Neural crest cell (in vitro differentiated cells): ENCODE results near the gene NLN. TPM values are rescaled to one million over a fixed set of nuclear protein-coding genes. Genes with fewer than 3 reads are reported as not detected.

Source experiments
- DNase-seq: peaks from one replicate; pipeline ENCODE4 v3.0.0; 2021; ENCODE audit warnings: low read depth, mixed read lengths, low spot score
- H3K27ac Mint-ChIP-seq: one replicate; pipeline ENCODE4 v1.8.0; 2021; ENCODE audit warnings: mild to moderate bottlenecking, mixed read lengths; ENCODE audit not compliant: unreplicated experiment
- H3K27me3 Mint-ChIP-seq: 2 replicates; pipeline ENCODE4 v1.8.0; 2021; ENCODE audit warnings: low read depth, mild to moderate bottlenecking, mixed read lengths
- H3K36me3 Mint-ChIP-seq: 2 replicates; pipeline ENCODE4 v1.8.0; 2021; ENCODE audit warnings: low read depth, mild to moderate bottlenecking, mixed read lengths
- H3K4me1 Mint-ChIP-seq: 2 replicates; pipeline ENCODE4 v1.8.0; 2021; ENCODE audit warnings: mixed read lengths
- H3K4me3 Mint-ChIP-seq: one replicate; pipeline ENCODE4 v1.8.0; 2021; ENCODE audit warnings: mild to moderate bottlenecking, mixed read lengths
- H3K9me3 Mint-ChIP-seq: 2 replicates; pipeline ENCODE4 v1.8.0; 2021; ENCODE audit warnings: mixed read lengths
- total RNA-seq: library from RNA; stranded (reverse); gene quantifications from 2 replicates; pipeline ENCODE4 v1.2.1, GENCODE V29; 2021
- TF ChIP-seq, protein P1 (sequence below): fragments of 200-600 bp; sonication (generic); conservative IDR thresholded peaks from 2 replicates; pipeline ENCODE4 v1.5.0; 2021; ENCODE audit warnings: antibody characterized with exemption, mild to moderate bottlenecking

Gene NLN
- total RNA-seq, 1 donor from 2014 or later = 51.7 TPM

DNA sequence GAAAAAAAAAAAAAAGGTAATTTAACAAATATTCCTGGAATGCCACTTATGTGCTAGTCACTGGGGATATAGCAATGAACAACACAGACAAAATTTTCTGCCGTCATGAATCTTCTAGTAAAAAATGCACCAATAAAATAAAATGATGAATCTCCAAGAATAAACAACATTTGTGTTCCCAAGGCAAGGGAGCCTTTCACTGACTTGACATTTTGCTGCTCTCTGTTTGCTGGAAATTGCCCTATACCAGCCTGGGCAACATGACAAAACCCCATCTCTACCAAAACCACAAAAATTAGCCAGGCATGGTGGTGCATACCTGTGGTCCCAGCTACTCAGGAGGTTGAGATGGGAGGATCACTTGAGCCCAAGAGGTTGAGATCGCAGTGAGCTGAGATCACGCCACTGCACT, 139.8 kb downstream of the NLN start:
- TF ChIP-seq, protein P1, sequence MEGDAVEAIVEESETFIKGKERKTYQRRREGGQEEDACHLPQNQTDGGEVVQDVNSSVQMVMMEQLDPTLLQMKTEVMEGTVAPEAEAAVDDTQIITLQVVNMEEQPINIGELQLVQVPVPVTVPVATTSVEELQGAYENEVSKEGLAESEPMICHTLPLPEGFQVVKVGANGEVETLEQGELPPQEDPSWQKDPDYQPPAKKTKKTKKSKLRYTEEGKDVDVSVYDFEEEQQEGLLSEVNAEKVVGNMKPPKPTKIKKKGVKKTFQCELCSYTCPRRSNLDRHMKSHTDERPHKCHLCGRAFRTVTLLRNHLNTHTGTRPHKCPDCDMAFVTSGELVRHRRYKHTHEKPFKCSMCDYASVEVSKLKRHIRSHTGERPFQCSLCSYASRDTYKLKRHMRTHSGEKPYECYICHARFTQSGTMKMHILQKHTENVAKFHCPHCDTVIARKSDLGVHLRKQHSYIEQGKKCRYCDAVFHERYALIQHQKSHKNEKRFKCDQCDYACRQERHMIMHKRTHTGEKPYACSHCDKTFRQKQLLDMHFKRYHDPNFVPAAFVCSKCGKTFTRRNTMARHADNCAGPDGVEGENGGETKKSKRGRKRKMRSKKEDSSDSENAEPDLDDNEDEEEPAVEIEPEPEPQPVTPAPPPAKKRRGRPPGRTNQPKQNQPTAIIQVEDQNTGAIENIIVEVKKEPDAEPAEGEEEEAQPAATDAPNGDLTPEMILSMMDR = no peak
- no peak for DNase-seq
- Mint-ChIP-seq H3K9me3 (peaks cover 3% of the 10 kb centered on the region), H3K27ac (no peak overlapping the region), H3K4me1 (peaks cover 5% of the 10 kb centered on the region), H3K27me3 (no peaks in the 10 kb centered on the region), H3K4me3 (no peak overlapping the region), H3K36me3 (no peaks in the 10 kb centered on the region)

DNA sequence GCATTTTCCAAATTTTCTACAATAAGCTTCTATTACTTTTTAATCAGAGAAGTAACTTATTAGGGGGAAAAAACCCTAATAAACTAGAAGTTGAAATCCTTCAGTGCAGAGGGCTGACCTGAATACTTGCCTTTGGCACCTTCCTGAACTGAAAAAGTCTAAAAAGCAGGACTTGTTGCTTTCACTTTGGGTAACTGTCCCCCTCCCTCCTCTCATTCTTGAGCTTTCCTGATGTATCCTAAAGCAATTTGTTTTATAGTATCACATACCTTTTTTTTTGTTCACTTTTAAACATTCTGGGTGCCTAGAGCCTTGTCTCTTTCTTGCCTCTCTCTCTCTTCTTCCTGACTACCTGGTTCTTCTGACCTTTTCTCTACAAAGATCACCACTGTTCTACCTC, 140.4 kb downstream of the NLN start:
- Mint-ChIP-seq H3K4me1 (peaks cover 5% of the 10 kb centered on the region), H3K27ac (no peak overlapping the region), H3K36me3 (no peaks in the 10 kb centered on the region), H3K27me3 (no peaks in the 10 kb centered on the region), H3K9me3 (peaks cover 3% of the 10 kb centered on the region), H3K4me3 (no peak overlapping the region)
- TF ChIP-seq, protein P1 = no peak
- DNase-seq = no peak

DNA sequence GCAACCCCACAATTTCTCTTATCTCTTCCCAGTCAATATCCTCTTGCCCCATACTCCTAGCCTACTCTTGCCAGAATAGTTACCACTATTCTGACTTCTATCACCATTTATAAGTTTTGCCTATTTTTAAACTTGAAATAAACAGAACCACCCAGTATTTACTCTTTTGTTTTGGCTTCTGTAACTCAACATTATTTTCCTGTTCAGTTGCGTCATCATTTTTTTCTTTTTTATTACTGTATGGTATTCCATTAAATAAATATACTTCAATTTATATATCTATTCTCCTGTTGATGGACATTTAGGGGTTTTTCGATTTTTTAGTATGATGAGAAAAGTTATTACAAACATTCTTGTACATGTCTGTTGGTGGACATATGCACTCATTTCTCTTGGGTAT, 141.7 kb downstream of the NLN start:
- TF ChIP-seq, protein P1 = no peak
- H3K4me3 Mint-ChIP-seq = no peak overlapping the region
- DNase-seq = no peak
- H3K27ac Mint-ChIP-seq = no peak overlapping the region
- no peaks in the 10 kb centered on the region for H3K27me3 Mint-ChIP-seq
- no peaks in the 10 kb centered on the region for H3K36me3 Mint-ChIP-seq
- H3K9me3 Mint-ChIP-seq = peaks cover 3% of the 10 kb centered on the region
- H3K4me1 Mint-ChIP-seq = peaks cover 5% of the 10 kb centered on the region

DNA sequence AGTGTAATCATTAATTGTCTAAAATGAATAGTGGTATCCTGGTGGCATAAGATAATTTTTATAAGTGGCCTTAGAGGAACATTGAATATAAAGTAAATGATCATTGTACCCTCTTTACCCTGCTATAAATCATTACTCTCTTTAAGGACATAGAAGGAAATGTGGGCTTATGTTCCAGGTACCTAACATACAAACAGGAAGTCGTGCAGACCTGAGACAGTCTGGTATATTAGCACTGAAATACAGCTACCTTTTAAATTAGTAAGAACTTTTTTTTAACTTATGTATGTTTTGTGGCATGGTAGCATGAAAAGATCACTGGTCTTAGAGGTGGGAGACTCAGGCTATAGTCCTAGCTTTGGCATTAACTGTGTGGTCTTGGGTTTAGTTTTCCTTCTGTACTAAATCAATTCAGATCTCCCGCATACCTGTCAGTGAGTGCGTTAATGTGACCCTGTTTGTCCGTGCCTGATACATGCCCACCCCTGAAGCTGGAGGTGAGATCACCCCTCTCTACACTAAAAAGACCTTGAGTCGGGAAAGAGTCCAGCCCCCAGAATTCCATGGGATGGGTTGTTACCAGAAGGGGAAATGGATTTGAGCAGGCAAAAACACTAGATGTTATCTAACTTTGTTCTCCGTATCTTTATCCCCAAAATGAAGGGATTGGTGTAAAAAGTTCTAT, 145.0 kb downstream of the NLN start:
- Mint-ChIP-seq H3K27ac (no peak overlapping the region), H3K36me3 (no peaks in the 10 kb centered on the region), H3K4me3 (no peak overlapping the region), H3K9me3 (no peaks in the 10 kb centered on the region), H3K27me3 (no peaks in the 10 kb centered on the region), H3K4me1 (peaks cover 5% of the 10 kb centered on the region)
- DNase-seq = no peak
- TF ChIP-seq, protein P1 = no peak

DNA sequence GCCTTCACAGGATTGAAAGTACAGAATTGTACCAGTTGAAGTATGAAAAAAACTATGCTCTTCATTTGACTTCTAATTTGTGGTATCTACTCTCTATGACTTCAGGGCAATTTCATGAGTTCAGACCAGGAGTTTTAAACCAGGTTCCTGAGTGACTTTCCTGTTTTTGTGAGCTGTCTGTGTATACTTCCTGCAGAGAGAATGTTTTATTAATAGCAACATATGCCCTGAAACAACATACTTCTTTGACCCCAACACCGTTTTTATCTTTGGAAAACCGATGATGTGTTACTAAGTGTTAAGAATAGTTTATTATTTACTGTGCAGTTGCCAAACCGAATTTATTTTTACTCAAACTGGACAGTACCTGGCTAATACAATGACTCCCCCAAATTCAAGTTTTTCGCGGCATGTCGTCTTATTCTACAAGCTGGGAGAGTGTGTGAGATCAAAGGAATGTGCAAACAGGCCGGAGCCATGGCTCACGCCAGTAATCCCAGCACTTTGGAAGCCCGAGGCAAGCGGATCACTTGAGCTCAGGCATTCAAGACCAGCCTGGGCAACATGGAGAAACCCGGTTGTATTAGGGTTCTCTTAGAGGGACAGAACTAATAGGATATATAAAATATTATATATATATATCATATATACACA, 145.7 kb downstream of the NLN start:
- TF ChIP-seq, protein P1 = no peak
- no peaks in the 10 kb centered on the region for H3K9me3 Mint-ChIP-seq
- no peaks in the 10 kb centered on the region for H3K27me3 Mint-ChIP-seq
- no peak overlapping the region for H3K27ac Mint-ChIP-seq
- H3K4me3 Mint-ChIP-seq = no peak overlapping the region
- H3K36me3 Mint-ChIP-seq = no peaks in the 10 kb centered on the region
- peaks cover 1% of the 10 kb centered on the region for H3K4me1 Mint-ChIP-seq
- DNase-seq = no peak
